Left forelimb (tissue), 1 donor: Measurements from ENCODE around the gene YARS2.

Experiments used
- DNase-seq: peaks from one replicate; pipeline ENCODE4 v3.0.0-alpha.2; 2018; ENCODE audit warnings: low spot score

The YARS2 gene

DNA sequence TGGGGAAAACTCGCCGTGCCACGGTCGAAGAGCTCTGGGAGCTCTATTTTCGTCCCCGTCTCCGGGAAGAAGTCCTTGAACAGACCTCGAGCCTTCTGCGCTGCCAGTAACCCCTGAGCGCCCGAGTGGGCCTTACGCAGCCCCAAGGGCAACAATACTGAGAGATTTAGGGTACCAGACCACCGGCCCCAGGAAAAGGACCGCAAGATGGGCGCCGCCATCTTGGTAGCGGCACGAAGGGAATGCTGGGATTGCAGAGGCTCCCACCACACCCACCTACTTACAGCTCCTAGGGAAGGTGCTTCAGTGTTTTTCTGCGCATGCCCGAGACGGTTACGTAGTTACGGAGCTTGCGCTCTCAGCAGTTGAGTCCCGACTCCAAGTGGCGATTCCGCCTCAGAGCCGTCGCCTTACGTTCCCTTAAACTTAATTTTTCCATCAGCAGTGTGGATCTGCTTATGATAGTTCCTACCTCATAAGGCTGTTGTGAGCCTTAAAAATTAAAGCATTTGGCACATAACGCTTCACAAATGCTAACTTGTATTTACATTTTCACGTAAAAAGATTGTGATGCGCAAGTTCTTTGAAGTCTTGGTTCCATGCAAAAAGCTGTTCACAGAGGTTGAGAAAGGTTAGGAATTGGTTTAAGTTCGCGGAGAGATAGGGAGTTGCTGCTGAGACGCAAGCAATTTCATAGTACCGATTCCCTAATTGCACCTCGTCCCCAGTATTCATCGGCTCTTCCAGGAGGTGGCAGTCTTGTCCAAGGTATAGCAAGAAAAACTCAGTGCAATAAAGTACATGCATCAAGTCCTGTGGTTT is at the start of gene YARS2:
TSS of gene YARS2 (minus strand) at position 244 of the 822 bp plus-strand sequence. CDS start at position 221, 23 bp downstream.
- peak; percentile 91 for DNase-seq

GRCh38 chr12:32804301-32804700 is 48.6 kb upstream of the YARS2 start:
- no peak for DNase-seq

DNA sequence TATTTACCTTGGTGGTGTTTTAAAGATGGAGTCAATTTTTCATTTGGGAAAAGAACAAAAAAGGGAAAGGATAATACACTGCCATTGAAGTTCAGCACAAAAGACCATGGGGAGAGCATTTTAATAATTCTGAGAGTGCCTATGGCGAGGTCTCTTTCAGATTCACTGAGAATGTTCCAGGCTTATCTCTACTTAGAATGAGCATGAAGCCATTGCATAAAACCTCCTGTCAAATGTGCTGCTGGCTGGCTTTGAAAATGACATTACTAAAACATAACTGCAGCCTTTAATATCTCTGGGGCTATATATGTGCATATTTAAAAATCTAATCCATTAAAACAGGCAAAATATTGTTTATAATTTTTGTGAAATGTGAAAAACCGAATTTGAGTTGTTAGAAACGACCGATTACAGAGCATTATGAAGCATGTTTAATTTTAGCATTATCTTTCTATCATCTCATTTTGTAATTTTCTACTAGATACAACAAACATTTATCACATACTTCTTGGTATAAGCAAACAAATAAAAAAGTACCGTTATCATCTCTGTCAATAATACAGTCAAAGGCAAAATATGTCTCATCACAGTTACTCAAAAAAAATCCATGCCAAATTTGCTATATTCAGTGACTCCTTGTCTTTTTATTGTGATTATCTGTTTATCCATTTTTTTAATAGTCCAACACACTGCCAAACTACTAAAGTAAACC is 45.7 kb upstream of the YARS2 start:
- DNase-seq: no peak

- DNase-seq: no peak
Observed at GRCh38 chr12:32794281-32794680, 38.6 kb upstream of the YARS2 start.

DNA sequence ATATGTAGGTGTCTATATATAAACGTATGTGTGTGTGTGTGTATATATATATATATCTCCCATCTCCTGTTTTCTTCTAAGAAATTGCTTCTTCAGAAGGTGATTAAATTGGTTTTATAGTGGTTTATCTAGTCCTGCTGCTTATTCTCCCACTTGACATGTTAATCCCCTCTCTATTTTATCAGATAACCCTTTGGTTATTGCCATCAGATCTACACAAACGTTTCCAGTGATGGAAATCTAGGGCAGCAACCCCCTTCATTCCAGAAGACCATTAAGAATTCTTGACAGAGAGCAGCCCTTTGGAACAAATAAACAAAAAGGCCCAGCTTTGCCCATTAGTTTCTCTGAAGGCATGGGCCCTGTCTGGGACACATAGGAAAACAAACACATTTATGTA is 34.2 kb upstream of the YARS2 start:
- no peak for DNase-seq

DNA sequence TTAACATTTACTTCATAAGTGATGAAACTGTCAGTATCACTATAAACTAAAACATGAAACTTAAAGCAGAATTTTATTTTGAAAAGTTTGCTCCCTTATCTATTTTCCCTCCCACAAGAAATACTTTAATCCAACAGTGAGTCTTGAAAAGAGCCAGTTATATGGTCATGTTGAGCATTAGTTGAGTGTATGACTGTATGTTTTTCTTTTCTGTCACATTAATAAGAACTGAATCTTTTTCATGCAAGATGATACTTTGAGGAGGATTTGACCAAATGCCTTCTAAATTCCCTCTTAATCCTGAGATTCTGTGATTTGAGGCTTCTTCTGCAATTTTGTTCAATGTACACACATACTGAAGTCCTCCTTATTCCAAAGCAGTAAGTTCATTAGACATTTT is 33.7 kb upstream of the YARS2 start:
- DNase-seq: no peak

- no peak for DNase-seq
Observed at GRCh38 chr12:32788405-32788804, 32.7 kb upstream of the YARS2 start.

- DNase-seq: no peak
Observed at GRCh38 chr12:32785557-32785956, 29.9 kb upstream of the YARS2 start.

GRCh38 chr12:32783029-32783428 is 27.3 kb upstream of the YARS2 start:
- DNase-seq: no peak

- DNase-seq: no peak
Observed at GRCh38 chr12:32780071-32780470, 24.4 kb upstream of the YARS2 start.

DNA sequence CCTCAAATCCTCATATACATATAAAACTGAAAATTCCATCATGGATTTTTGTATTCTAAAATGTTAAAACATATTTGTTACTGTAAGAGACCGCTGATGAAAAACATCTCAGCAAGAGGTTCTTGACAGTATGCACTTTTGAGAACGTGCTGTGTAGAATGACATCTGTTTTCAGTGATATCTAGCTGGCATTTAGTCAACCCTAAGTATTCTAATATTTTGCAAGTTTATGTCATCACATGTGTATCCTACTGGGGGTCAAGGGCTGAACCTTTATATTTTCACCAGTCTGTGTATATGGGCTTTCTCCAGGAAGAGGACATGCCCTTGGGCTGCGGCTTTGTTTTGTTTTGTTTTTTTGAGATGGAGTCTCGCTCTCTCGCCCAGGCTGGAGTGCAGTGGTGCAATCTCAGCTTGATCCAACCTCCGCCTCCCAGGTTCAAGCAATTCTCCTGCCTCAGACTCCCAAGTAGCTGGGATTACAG is 22.0 kb upstream of the YARS2 start:
- DNase-seq: no peak

- no peak for DNase-seq
Observed at GRCh38 chr12:32777159-32777558, 21.5 kb upstream of the YARS2 start.

DNA sequence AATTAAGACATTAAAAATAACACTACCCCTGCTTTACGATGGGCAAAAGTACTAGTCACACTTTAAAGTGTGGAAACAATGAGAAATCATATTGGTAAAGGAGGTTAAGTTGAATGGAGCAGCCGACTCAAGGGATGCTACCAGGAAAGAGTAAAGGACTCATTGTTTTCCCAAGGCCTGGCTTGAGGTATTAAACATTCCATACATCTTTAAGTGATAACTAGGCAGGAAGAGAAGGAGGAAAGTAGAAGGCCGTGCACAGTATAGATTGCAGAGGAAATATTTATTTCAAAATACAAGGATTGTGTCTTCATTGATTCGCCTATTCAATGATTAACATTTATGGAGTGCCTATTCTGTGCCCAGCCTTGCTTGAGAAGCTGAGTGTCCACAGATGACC is 20.6 kb upstream of the YARS2 start:
- DNase-seq: no peak

GRCh38 chr12:32773691-32774090 is 18.0 kb upstream of the YARS2 start:
- no peak for DNase-seq

DNA sequence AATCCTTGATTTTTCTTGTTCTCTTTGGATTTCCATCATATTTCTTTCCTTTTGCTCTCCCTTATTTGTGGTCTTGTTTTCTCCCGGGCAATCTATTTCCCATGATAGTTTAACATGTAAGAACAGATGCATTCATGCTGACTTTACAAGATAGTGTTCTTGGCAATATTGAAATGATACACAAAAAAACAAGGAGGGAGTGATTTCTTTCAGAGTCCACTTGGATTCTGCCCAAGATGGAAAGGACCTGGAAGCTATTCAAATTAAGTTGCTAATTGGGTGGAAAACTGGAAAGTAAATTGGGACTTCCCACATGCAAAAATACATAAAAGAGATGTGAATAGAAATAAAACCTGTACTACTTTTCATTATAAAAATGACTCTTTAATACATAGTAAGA is 14.4 kb upstream of the YARS2 start:
- DNase-seq: no peak

- no peak for DNase-seq
Observed at GRCh38 chr12:32768518-32768917, 12.8 kb upstream of the YARS2 start.

- DNase-seq: no peak
Observed at GRCh38 chr12:32765906-32766305, 10.2 kb upstream of the YARS2 start.

DNA sequence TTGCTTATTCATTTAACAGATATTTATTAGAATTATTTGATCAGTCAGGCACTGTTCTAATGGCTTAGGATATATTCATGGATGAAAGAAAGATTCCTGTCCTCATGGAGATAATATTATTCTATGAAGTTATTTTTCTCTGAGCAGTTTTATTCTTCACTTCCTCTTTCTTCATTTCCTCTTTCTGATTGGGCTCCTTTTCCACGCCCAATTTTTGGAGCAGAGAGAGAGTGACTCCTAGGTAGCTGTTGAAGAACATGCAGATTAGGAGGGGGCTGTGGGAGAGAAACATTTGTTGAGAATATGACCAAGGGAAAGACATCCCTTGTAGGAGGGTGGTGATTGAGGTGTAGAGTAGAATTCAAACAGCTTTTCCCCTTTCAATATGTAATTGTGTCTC is 6.0 kb upstream of the YARS2 start:
- DNase-seq: no peak

DNA sequence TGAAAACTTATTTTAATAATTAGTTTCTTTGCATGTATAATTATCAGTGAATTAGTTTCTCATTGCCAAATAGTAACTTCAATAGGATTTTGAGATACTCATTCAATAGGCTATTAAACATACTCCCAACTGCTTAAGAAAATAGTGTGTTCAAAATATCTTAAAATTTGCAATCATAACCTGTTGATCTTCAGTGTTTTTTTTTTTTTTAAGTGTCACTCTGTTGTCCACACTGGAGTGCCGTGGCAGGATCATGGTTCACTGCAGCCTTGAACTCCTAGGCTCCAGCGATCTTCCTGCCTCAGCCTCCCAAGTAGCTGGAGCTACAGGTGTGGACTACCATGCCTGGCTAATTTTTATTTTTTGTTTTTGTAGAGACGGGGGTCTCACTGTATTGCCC is 1.5 kb upstream of the YARS2 start:
- DNase-seq: no peak

DNA sequence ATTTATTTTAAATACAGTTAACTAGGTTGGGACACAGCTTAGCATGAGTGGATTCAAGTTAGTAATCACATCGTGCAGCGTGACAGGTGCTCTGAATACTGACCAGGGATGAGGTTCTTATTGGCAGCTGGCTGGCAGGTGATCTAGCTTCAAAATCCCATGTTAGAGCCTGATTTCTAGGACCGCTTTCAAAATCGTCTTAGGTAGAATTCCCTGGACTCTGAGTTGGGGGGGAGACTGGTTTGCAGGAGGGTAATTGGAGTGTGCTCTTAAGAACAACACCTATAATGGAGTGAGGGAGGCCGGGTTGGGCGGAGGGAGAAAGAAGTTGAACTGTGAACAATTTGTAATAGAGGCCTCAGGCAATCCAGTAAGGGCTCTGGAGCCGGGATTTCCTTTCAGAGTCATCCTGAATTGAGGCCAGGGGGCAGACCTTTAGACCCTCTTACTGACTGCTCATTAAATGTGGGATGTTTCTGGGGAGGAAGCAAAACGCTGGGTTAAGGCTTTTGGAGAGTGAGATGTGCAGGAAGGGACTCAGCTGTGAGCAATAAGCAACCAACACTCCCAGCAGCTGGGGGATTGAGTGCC is 874 bp upstream of the YARS2 start:
- DNase-seq: no peak

DNA sequence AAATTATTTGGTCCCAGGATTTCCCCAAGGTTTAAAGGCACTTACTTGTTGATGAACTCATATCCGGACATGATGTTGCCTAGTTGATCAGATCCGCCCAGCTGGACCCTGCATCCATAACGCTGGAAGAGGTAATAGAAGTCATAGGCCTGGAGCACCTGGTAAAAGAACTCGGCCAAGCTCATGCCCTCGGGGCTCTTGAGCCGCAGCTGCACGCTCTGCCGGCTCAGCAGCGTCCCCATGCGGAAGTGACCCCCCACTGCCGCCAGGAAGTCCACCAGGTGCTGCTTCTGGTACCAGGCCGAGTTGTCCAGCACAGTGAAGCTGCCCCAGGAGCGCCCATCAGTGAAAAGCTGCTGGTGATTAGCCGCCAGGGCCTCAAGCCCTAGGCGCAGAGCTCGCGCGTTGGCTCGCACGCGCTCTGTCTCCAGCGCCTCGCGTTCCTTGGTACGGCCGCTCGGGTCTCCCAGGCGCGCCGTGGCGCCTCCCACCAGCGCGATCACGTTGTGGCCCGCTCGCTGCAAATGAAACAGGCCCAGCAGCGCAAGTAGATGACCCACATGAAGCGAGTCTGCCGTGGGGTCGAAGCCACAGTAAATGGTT is 545 bp downstream of the YARS2 start:
- DNase-seq: peak; percentile 84

GRCh38 chr12:32754111-32754510 is 1.6 kb downstream of the YARS2 start:
- DNase-seq: no peak

- DNase-seq: no peak
Observed at GRCh38 chr12:32753605-32754004, 2.1 kb downstream of the YARS2 start.
